GM19099 (cell line): Measurements from ENCODE around the gene ATP5PO.

Source experiments
- POLR2A ChIP-seq: IDR thresholded peaks from 3 replicates; pipeline ENCODE4 v1.6.1; 2011; ENCODE audit warnings: low read depth; ENCODE audit not compliant: insufficient read length; ENCODE audit errors: extremely low read depth

ATP5PO gene

DNA sequence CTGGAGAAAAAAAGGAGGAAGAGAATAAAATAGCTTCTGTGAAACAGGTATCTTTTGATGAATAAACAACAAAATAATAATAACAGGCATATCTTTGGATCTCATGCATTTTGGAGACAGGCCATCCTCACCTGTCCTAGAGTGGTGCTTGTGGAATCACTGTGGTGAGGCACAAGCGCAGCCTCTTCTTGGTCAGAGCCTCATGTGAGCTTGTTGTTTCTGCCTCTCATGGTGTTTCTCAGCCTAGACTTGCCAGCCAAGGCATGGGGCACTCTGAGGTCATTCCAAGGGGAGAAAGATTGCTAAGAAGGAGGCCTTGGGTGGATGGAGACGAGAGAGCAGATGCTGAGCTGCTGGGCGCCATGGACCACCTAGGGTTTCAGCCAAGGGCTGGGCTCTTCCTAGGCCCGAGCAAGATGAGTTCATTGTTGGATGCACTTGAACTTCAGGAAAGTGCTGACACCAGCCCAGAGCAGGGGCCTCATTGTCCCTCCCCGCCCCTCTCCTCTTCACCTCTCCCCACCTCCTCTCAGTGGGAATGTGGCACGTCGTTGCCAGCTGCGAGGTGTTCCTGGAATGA lies 49.5 kb downstream of the ATP5PO start:
- TF ChIP-seq POLR2A: no peak

GRCh38 chr21:33865176-33865575 lies 50.4 kb downstream of the ATP5PO start:
- no peak for TF ChIP-seq POLR2A

DNA sequence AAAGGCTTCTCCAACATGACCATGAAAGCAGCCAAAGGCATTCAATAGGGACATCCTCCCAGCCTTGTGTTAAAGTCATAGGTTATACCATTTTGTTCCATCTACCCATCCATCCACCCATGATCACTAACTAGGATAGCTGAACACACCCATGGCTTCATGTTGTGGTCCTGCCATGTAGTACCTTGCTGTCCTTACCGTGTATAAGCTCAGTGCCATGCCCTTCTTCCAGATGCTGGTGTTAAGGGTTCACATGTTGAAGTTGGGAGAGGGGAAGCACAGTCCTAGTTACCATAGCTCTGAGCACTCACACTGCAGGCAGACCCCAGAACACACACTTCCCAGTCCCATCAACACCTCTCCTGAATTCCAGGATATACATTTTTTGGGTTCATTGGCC lies 51.5 kb downstream of the ATP5PO start:
- no peak for TF ChIP-seq POLR2A

DNA sequence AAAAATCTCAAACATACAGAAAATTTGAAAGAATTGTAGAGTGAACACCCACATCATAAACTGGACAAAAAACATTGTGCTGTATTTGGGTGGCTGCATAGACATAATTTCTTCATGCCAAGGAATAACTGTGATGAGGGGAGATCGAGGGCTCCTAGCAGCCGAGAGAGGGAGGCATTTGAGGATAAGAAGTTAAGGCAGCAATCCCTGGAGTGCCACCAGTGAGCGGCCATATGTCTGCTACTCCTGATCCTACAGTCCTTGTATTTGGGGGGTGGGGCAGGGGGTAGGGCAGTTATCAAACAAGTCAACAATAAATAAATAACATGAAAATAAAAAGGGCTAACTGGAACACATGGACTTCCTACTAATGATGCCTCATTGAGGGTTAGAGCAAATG lies 54.5 kb downstream of the ATP5PO start:
- no peak for TF ChIP-seq POLR2A

- no peak for TF ChIP-seq POLR2A
Measured at GRCh38 chr21:33860332-33860879, 55.2 kb downstream of the ATP5PO start.

DNA sequence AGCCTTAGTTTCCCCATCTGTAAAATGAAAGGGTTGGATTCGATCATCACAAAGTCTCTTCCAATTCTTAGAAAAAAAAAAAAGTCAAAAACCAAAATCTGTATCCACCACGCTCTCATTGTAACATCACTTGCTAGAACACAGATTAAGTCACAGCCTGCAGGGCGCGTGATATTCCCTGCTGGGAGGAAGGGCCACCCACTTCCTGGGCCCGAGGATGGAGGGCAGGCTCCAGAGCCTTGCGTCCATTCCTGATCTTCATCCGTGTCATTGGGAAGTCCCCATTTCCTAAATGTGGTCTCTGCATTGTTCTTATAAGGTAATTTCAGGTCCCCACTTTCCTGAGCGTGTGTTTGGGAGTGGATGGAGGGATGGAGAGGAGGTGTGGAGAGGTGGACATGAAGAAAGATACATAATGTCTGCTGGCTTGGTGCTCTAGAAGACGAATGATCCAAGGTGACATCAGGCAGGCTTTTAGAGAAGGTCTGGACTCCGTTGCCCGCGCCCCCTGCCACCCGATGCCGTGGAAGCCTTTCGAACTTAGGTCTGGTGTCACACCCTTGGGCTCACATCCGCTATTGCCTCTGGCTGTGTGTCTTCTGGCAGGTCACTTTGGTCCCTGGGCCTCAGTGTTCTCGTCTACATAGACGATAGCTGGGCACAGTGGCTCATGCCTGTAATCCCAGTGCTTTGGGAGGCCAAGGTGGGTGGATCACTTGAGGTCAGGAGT lies 56.1 kb downstream of the ATP5PO start:
- TF ChIP-seq POLR2A: no peak

DNA sequence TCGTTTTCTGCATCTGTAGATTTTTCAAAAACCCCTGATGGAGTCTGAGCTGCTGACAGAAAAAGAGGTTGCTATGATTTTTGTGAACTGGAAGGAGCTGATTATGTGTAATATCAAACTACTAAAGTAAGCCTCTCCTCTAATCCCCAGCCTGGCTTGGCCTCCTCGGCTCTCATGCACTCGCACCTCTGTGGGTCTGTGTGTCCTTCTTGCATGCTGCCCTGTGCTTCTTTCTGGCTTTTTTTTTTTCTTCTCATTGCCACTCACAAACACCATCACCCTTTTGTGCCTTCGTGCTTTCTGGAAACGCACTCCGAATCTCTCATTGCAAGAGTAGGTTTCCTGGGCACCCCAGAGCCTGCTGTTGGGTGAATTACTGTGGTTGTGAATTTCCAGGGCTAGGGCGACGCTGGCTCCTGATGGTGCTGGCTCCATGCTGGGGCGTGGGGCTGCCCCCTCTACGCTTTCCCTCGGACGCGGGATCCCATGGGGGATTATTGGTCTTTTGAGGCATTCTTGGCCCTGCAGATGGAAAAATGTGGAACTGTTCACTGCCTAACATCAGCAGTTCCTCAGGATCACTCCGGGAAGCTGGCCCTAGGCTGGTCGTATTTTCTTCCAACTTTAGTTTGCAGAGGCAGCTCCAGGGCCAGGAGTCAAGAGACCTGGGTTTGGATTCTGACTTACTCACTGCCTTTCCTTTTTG lies 56.8 kb downstream of the ATP5PO start:
- TF ChIP-seq POLR2A: no peak

GRCh38 chr21:33857846-33858666 lies 57.5 kb downstream of the ATP5PO start:
- no peak for TF ChIP-seq POLR2A

GRCh38 chr21:33856893-33857527 lies 58.6 kb downstream of the ATP5PO start:
- TF ChIP-seq POLR2A: no peak

DNA sequence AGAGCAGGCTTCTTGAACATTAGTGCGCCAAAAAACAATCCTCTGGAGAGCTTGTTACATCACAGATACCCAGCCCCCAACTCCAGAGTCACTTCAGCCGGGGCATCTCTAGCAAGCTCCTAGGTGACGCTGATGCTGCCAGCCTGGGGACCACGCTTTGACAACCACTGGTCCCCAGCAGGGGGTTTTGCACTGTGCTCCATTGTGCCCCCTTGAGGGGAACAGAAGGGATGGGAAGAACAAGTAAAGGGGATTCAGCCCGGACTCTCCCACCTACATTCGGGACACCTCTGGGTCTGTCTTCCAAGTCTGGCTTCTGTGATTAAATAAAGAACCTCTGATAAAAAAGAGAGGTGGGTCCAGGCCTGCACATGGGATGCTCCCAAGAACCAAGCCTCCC lies 60.4 kb downstream of the ATP5PO start:
- TF ChIP-seq POLR2A: no peak

DNA sequence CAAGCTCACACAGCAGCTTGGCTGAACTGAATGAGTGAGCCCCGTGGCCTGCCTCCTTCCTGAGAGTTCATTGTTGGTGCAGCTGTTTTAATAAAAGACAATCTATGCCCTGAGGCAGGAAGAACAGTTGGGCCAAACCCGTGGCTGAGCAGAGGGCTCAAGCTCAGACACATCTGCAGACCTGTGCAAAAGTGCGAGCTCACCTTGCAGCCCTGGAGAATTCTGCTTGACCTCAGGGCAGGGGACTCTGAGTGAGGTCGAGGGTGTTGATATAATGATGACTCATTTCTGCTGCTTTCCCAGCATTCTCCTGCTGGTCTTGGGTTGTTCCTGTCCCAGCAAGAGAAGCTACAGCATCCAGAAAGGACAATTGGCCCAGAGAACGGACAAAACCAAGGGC lies 61.0 kb downstream of the ATP5PO start:
- TF ChIP-seq POLR2A: no peak
